BE2C (cell line): ENCODE measurements around the gene ROCK1.

Experiments used
- DNase-seq: peaks from one replicate; pipeline ENCODE4 v3.0.0-alpha.2; 2020
- H3K27me3 ChIP-seq: fragments of 250-450 bp; sonication (Bioruptor Pico); 2 replicates; pipeline ENCODE4 v1.5.1; 2020; ENCODE audit warnings: mild to moderate bottlenecking
- H3K36me3 ChIP-seq: fragments of 250-450 bp; sonication (Bioruptor Pico); 2 replicates; pipeline ENCODE4 v1.5.1; 2020; ENCODE audit warnings: mild to moderate bottlenecking
- H3K4me1 ChIP-seq: fragments of 250-450 bp; sonication (Bioruptor Pico); 2 replicates; pipeline ENCODE4 v1.5.1; 2020
- H3K4me3 ChIP-seq: 2 replicates; pipeline ENCODE4 v1.5.1; 2011; ENCODE audit warnings: low read depth, low read length
- H3K9me3 ChIP-seq: fragments of 250-450 bp; sonication (Bioruptor Pico); 2 replicates; pipeline ENCODE4 v1.5.1; 2020
- TF ChIP-seq, protein P1 (sequence below): IDR thresholded peaks from 2 replicates; pipeline ENCODE4 v1.5.1; 2012; ENCODE audit warnings: mild to moderate bottlenecking, low read depth, low read length

The ROCK1 gene

GRCh38 chr18:21064347-21064746, 47.3 kb downstream of the ROCK1 start:
- no peak for DNase-seq
- TF ChIP-seq, protein P1, sequence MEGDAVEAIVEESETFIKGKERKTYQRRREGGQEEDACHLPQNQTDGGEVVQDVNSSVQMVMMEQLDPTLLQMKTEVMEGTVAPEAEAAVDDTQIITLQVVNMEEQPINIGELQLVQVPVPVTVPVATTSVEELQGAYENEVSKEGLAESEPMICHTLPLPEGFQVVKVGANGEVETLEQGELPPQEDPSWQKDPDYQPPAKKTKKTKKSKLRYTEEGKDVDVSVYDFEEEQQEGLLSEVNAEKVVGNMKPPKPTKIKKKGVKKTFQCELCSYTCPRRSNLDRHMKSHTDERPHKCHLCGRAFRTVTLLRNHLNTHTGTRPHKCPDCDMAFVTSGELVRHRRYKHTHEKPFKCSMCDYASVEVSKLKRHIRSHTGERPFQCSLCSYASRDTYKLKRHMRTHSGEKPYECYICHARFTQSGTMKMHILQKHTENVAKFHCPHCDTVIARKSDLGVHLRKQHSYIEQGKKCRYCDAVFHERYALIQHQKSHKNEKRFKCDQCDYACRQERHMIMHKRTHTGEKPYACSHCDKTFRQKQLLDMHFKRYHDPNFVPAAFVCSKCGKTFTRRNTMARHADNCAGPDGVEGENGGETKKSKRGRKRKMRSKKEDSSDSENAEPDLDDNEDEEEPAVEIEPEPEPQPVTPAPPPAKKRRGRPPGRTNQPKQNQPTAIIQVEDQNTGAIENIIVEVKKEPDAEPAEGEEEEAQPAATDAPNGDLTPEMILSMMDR = no peak
- Histone ChIP-seq H3K9me3 (no peaks in the 10 kb centered on the region), H3K4me3 (no peak overlapping the region), H3K4me1 (no peaks in the 10 kb centered on the region), H3K36me3 (no peaks in the 10 kb centered on the region), H3K27me3 (no peaks in the 10 kb centered on the region)

GRCh38 chr18:21063011-21063410, 48.6 kb downstream of the ROCK1 start:
- Histone ChIP-seq H3K9me3 (no peaks in the 10 kb centered on the region), H3K4me1 (no peaks in the 10 kb centered on the region), H3K27me3 (no peaks in the 10 kb centered on the region), H3K4me3 (no peak overlapping the region), H3K36me3 (no peaks in the 10 kb centered on the region)
- no peak for DNase-seq
- TF ChIP-seq, protein P1 = no peak

DNA sequence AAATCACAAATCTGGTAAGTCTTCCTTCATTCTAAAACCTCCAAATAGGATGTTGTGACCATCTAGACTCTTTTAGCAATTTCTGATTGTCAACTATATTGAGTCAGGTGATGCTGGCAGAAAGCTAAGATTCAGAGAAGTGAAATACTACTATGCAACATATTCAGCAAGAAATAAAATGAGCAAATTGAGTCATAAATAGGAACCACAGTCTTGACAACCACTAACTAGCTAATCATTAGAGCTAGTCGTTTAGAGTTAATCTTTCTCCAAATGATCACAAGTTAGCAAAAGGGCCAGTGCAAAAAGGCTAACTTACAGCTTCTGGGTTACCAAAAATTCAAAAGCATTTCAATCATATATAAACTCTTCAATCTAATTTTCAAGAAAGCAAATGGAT, 54.5 kb downstream of the ROCK1 start:
- TF ChIP-seq, protein P1 = no peak
- no peaks in the 10 kb centered on the region for H3K27me3 ChIP-seq
- H3K9me3 ChIP-seq = no peaks in the 10 kb centered on the region
- no peak for DNase-seq
- no peaks in the 10 kb centered on the region for H3K4me1 ChIP-seq
- H3K36me3 ChIP-seq = no peaks in the 10 kb centered on the region
- no peak overlapping the region for H3K4me3 ChIP-seq

GRCh38 chr18:21056545-21056944, 55.1 kb downstream of the ROCK1 start:
- no peaks in the 10 kb centered on the region for H3K4me1 ChIP-seq
- H3K27me3 ChIP-seq = no peaks in the 10 kb centered on the region
- TF ChIP-seq, protein P1 = no peak
- no peaks in the 10 kb centered on the region for H3K36me3 ChIP-seq
- no peak overlapping the region for H3K4me3 ChIP-seq
- no peak for DNase-seq
- no peaks in the 10 kb centered on the region for H3K9me3 ChIP-seq

- TF ChIP-seq, protein P1 = no peak
- Histone ChIP-seq H3K4me3 (no peak overlapping the region), H3K9me3 (no peaks in the 10 kb centered on the region), H3K27me3 (no peaks in the 10 kb centered on the region), H3K4me1 (no peaks in the 10 kb centered on the region), H3K36me3 (no peaks in the 10 kb centered on the region)
- DNase-seq = no peak
Measured at GRCh38 chr18:21054252-21054821, 57.3 kb downstream of the ROCK1 start.

DNA sequence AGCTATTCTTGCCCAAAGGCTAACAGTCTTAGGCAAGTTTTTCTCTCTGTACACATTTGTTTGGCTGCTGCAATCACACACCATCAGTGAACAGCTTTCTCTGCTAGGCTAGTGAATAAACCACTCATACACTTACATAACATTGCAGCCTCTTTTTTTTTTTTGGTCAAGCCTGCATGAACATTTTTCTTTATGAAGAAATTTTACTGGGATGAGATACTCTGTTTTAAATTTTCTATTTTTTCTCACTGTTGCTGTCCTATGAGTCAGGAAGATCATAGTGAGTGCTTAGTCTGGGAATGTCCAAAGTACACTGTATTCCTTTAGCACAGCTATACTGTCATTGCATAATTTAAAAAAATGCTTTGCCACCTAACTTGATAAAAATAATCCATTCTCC, 58.5 kb downstream of the ROCK1 start:
- H3K4me3 ChIP-seq = no peak overlapping the region
- no peaks in the 10 kb centered on the region for H3K36me3 ChIP-seq
- TF ChIP-seq, protein P1 = no peak
- H3K27me3 ChIP-seq = no peaks in the 10 kb centered on the region
- no peak for DNase-seq
- H3K4me1 ChIP-seq = no peaks in the 10 kb centered on the region
- no peaks in the 10 kb centered on the region for H3K9me3 ChIP-seq
